ENCODE results near the gene USP21.

USP21 gene

GRCh38 chr1:161137881-161138280 lies 21.4 kb upstream of the USP21 start:
- no peak for DNase-seq

GRCh38 chr1:161138431-161138830 lies 20.9 kb upstream of the USP21 start:
- no peak for DNase-seq

- no peak for DNase-seq
Measured at GRCh38 chr1:161139766-161140165, 19.5 kb upstream of the USP21 start.

GRCh38 chr1:161140755-161141400 lies 18.4 kb upstream of the USP21 start:
- no peak for DNase-seq

- no peak for DNase-seq
Measured at GRCh38 chr1:161145832-161146231, 13.5 kb upstream of the USP21 start.

GRCh38 chr1:161153176-161153575 lies 6.1 kb upstream of the USP21 start:
- no peak for DNase-seq

GRCh38 chr1:161153682-161154337 lies 5.5 kb upstream of the USP21 start, which contains the start of gene UFC1:
TSS of gene UFC1 (plus strand) at chr1:161153978. CDS start at chr1:161153998, 20 bp downstream.
- peak; percentile 73 for DNase-seq

- no peak for DNase-seq
Measured at GRCh38 chr1:161157867-161158266, 1.4 kb upstream of the USP21 start.

GRCh38 chr1:161158316-161159010 lies 837 bp upstream of the USP21 start:
- DNase-seq, result no peak

- DNase-seq, result no peak
Measured at GRCh38 chr1:161159913-161160243, 578 bp downstream of the USP21 start.

- DNase-seq, result no peak
Measured at GRCh38 chr1:161160671-161161145, 1.4 kb downstream of the USP21 start.

GRCh38 chr1:161161652-161162051 lies 2.4 kb downstream of the USP21 start:
- DNase-seq, result no peak

GRCh38 chr1:161162052-161162451 lies 2.8 kb downstream of the USP21 start:
- DNase-seq, result no peak

- DNase-seq, result no peak
Measured at GRCh38 chr1:161162806-161163205, 3.5 kb downstream of the USP21 start.

- no peak for DNase-seq
Measured at GRCh38 chr1:161163793-161164192, 4.5 kb downstream of the USP21 start.

GRCh38 chr1:161164901-161165610 lies 5.8 kb downstream of the USP21 start:
- no peak for DNase-seq

GRCh38 chr1:161165742-161166668 lies 6.7 kb downstream of the USP21 start, which contains the start of gene PPOX:
TSS of gene PPOX (plus strand) at chr1:161166426. CDS start at chr1:161166848, 422 bp downstream.
- DNase-seq, result peak; percentile 87

- no peak for DNase-seq
Measured at GRCh38 chr1:161166669-161167548, 7.6 kb downstream of the USP21 start.

GRCh38 chr1:161168906-161169305 lies 9.6 kb downstream of the USP21 start:
- DNase-seq, result no peak

- no peak for DNase-seq
Measured at GRCh38 chr1:161171191-161171590, 11.9 kb downstream of the USP21 start.

- DNase-seq, result no peak
Measured at GRCh38 chr1:161171696-161172095, 12.4 kb downstream of the USP21 start.
